K562 (cell line): ENCODE measurements around the gene PA2G4. TPM values are rescaled to one million over a fixed set of nuclear protein-coding genes. Genes with fewer than 3 reads are reported as not detected.

Experiments
- ATAC-seq: fragments of 200-7000 bp; cut with Tn5 transposase; 3 replicates; pipeline ENCODE4 v1.9.1; 2020; ENCODE audit warnings: moderate library complexity
- BruUV-seq: library from RNA; stranded (reverse); fragments of 400-500 nt; replicated peaks from 2 replicates; lab custom pipeline; 2021; lab: Mats Ljungman, UMichigan
- CTCF ChIA-PET: fragments of 300-600 bp; formaldehyde crosslinking; extraction: SDS; loops from one replicate; lab custom pipeline; 2021; ENCODE audit warnings: low intra/inter-chr PET ratio; lab: Yijun Ruan, JAX
- POLR2A ChIA-PET: fragments of 300-600, 350-650 bp; sonication (Branson Sonifier 250); formaldehyde crosslinking; extraction: SDS; loops from one replicate; lab custom pipeline; 2021; ENCODE audit warnings: antibody characterized with exemption, inconsistent platforms; lab: Yijun Ruan, JAX
- DNase-seq, 4 experiments: peaks; one replicate each; pipeline versions ENCODE4 v3.0.0 to v3.0.0-alpha.2; 2011 to 2018; ENCODE audit warnings: low spot score in 3 of 4, mixed read lengths in 3 of 4; ENCODE audit errors: extremely low read depth in 1 of 4
- FAIRE-seq: peaks from 2 replicates; lab custom pipeline; 2011; peaks lifted over from hg19 to GRCh38; lab: Jason Lieb, UNC
- H2AFZ ChIP-seq: 2 replicates; pipeline ENCODE4 v1.6.0; 2011; ENCODE audit warnings: low read depth, low read length, control low read depth, inconsistent platforms
- H3K27ac ChIP-seq: fragments of 200-600 bp; 3 replicates; pipeline ENCODE4 v1.8.0; 2011; ENCODE audit warnings: low read depth, mild to moderate bottlenecking, control low read depth, inconsistent platforms, low read length, moderate library complexity, mixed read lengths; ENCODE audit errors: extremely low read depth
- H3K27me3 ChIP-seq, 2 experiments: fragments of 300-600 bp in 1 of 2; 2 replicates in 1 of 2; 3 replicates in 1 of 2; pipeline versions ENCODE4 v1.6.0 to v1.8.0; 2011; ENCODE audit warnings: inconsistent platforms in 2 of 2, low read length in 2 of 2, mild to moderate bottlenecking in 1 of 2, mixed read lengths in 1 of 2, moderate library complexity in 1 of 2; ENCODE audit not compliant: control insufficient read depth in 2 of 2, insufficient read depth in 2 of 2
- H3K36me3 ChIP-seq: fragments of 300-600 bp; 3 replicates; pipeline ENCODE4 v1.8.0; 2011; ENCODE audit warnings: mild to moderate bottlenecking, low read length, inconsistent platforms; ENCODE audit not compliant: control insufficient read depth, insufficient read depth
- H3K4me1 ChIP-seq, 2 experiments: fragments of 200-600 bp in 1 of 2; replicated peaks in 1 of 2; 2 replicates in 1 of 2; 3 replicates in 1 of 2; pipeline versions ENCODE4 v1.5.1 to v1.8.0; 2011; ENCODE audit warnings: inconsistent platforms in 2 of 2, low read length in 2 of 2, mild to moderate bottlenecking in 1 of 2, mixed read lengths in 1 of 2, moderate library complexity in 1 of 2; ENCODE audit not compliant: control insufficient read depth in 2 of 2, insufficient read depth in 2 of 2
- H3K4me2 ChIP-seq: 2 replicates; pipeline ENCODE4 v1.6.1; 2011; ENCODE audit warnings: low read length, control low read depth, inconsistent platforms, mixed read lengths; ENCODE audit not compliant: insufficient read depth
- H3K4me3 ChIP-seq: fragments of 200-600 bp; sonication (generic), shearing (Covaris generic); 2 replicates; pipeline ENCODE4 v1.5.1; 2016; ENCODE audit warnings: control low read depth, inconsistent platforms
- H3K79me2 ChIP-seq: fragments of 200-600 bp; 3 replicates; pipeline ENCODE4 v1.8.0; 2011; ENCODE audit warnings: low read length, inconsistent platforms; ENCODE audit not compliant: control insufficient read depth, insufficient read depth
- H3K9ac ChIP-seq, 2 experiments: 2 replicates each; pipeline versions ENCODE4 v1.6.0 to v1.6.1; 2011; ENCODE audit warnings: low read depth in 2 of 2, low read length in 2 of 2, control low read depth in 1 of 2, inconsistent platforms in 1 of 2, mild to moderate bottlenecking in 1 of 2, mixed read lengths in 1 of 2; ENCODE audit not compliant: insufficient read depth in 1 of 2
- H3K9me1 ChIP-seq: one replicate; pipeline ENCODE4 v1.6.0; 2011; ENCODE audit warnings: inconsistent platforms, mild to moderate bottlenecking, low read length, moderate library complexity; ENCODE audit not compliant: control insufficient read depth, insufficient read depth
- H3K9me3 ChIP-seq: replicated peaks from 2 replicates; pipeline ENCODE4 v1.5.1; 2011; ENCODE audit warnings: low read depth, low read length, inconsistent platforms; ENCODE audit not compliant: control insufficient read depth, insufficient read depth
- H4K20me1 ChIP-seq: replicated peaks from 2 replicates; pipeline ENCODE4 v1.6.1; 2011; ENCODE audit warnings: low read length, inconsistent platforms, mixed read lengths; ENCODE audit not compliant: control insufficient read depth, insufficient read depth
- BRD4 ChIP-seq: fragments of 200-600 bp; sonication (generic); IDR thresholded peaks from 2 replicates; pipeline ENCODE4 v1.6.1; 2017; ENCODE audit warnings: inconsistent platforms
- EP400 ChIP-seq: fragments of 450-650 bp; IDR thresholded peaks from 2 replicates; pipeline ENCODE4 v1.6.1; 2017; ENCODE audit warnings: antibody characterized with exemption, mild to moderate bottlenecking, moderate library complexity
- MAZ ChIP-seq, 2 experiments: fragments of 450-650 bp in 1 of 2; sonication (generic) in 1 of 2; formaldehyde crosslinking; IDR thresholded peaks in 1 of 2; conservative IDR thresholded peaks in 1 of 2; 2 replicates each; pipeline versions ENCODE4 v1.4.0 to v1.5.0; 2020; ENCODE audit warnings: mild to moderate bottlenecking in 1 of 2, missing genetic modification reagents in 1 of 2
- MYC ChIP-seq, 2 experiments: fragments of 250-450 bp in 1 of 2; sonication (Bioruptor Pico) in 1 of 2; IDR thresholded peaks; 2 replicates each; pipeline versions ENCODE4 v1.5.1 to v1.6.1; 2012 to 2021; ENCODE audit warnings: low read depth in 2 of 2, borderline replicate concordance in 1 of 2, improper control_type of control experiment in 1 of 2, low read length in 1 of 2, mild to moderate bottlenecking in 1 of 2, moderate library complexity in 1 of 2
- SMARCE1 ChIP-seq: fragments of 450-650 bp; IDR thresholded peaks from 2 replicates; pipeline ENCODE4 v1.7.1; 2016; ENCODE audit warnings: mild to moderate bottlenecking
- SRSF3 ChIP-seq: fragments of 200-400 bp; formaldehyde crosslinking; IDR thresholded peaks from 2 replicates; pipeline ENCODE4 v1.6.1; 2016; ENCODE audit warnings: mild to moderate bottlenecking, low read length, moderate library complexity; ENCODE audit not compliant: insufficient read depth
- TOE1 ChIP-seq, 2 experiments: fragments of 450-650 bp in 1 of 2; sonication (generic) in 1 of 2; formaldehyde crosslinking in 1 of 2; IDR thresholded peaks; 2 replicates each; pipeline versions ENCODE4 v1.7.1 to v1.8.0; 2016 to 2022; ENCODE audit warnings: borderline replicate concordance in 2 of 2, mild to moderate bottlenecking in 2 of 2, antibody characterized with exemption in 1 of 2, inconsistent platforms in 1 of 2, low read depth in 1 of 2, missing genetic modification reagents in 1 of 2, moderate library complexity in 1 of 2
- U2AF1 ChIP-seq: fragments of 200-400 bp; formaldehyde crosslinking; optimal IDR thresholded peaks from 2 replicates; pipeline ENCODE3; 2017; ENCODE audit warnings: mild to moderate bottlenecking, low read depth, low read length, moderate library complexity
- ZBED1 ChIP-seq: IDR thresholded peaks from 2 replicates; pipeline ENCODE4 v1.6.1; 2014
- WGBS: fragments of 100-300 bp; shearing (Covaris generic); methylation state at CpG from one replicate; pipeline ENCODE4 v1.1.6; 2016; ENCODE audit warnings: low coverage, mixed read lengths; ENCODE audit not compliant: insufficient coverage; ENCODE audit errors: missing lambda C conversion rate; 5-methylcytosine and 5-hydroxymethylcytosine counted together
- in situ Hi-C: fragments of 300-500 bp; cut with MboI; formaldehyde crosslinking; loops from 4 replicates; pipeline ENCODE4 v1.15.0; 2018; ENCODE audit warnings: inconsistent platforms, mixed read lengths
- intact Hi-C: fragments of 100-400 bp; cut with micrococcal nuclease; formaldehyde crosslinking; loops from 2 replicates; pipeline ENCODE4 v1.14.2; 2022
- polyA plus RNA-seq, 8 experiments: library from polyadenylated mRNA; depleted of rRNA in 4 of 8; stranded (reverse) in 5 of 8; unstranded in 3 of 8; fragments of >200 nt; fragmentation: Nextera tagmentation in 2 of 8; fragmentation: Illumina TruSeq in 1 of 8; extraction: Ambion mirVana in 2 of 8; extraction: Trizol in 1 of 8; gene quantifications; 2 replicates each; pipeline versions ENCODE4 v1.2.1 to v1.2.3, GENCODE V29; 2011 to 2014; ENCODE audit warnings: inconsistent platforms in 1 of 8, missing spikeins in 1 of 8
- total RNA-seq, 7 experiments: library from RNA; depleted of rRNA in 6 of 7; stranded (reverse); fragments of >200 nt in 6 of 7; fragmentation: Illumina TruSeq in 2 of 7; extraction: Trizol in 2 of 7; gene quantifications; 2 replicates each; pipeline versions ENCODE4 v1.2.1 to v1.2.3, GENCODE V29; 2011 to 2021; ENCODE audit warnings: low replicate concordance in 1 of 7
- TF ChIP-seq, protein P1 (sequence below): fragments of 250-450 bp; sonication (Bioruptor Pico); IDR thresholded peaks from 2 replicates; pipeline ENCODE4 v1.8.0; 2021; ENCODE audit warnings: moderate library complexity, mild to moderate bottlenecking, inconsistent platforms
- TF ChIP-seq, protein P2 (sequence below), 3 experiments: IDR thresholded peaks in 2 of 3; conservative IDR thresholded peaks in 1 of 3; 2 replicates each; pipeline ENCODE4 v1.5.1; 2011 to 2012; ENCODE audit warnings: low read length in 3 of 3, mild to moderate bottlenecking in 3 of 3, control low read depth in 2 of 3, improper control_type of control experiment in 1 of 3, inconsistent platforms in 1 of 3, low read depth in 1 of 3, mixed read lengths in 1 of 3, moderate library complexity in 1 of 3; ENCODE audit not compliant: insufficient read depth in 2 of 3
- TF ChIP-seq, protein P3 (sequence below): conservative IDR thresholded peaks from 2 replicates; pipeline ENCODE4 v1.6.1; 2011; ENCODE audit warnings: low read depth, mild to moderate bottlenecking, low read length; ENCODE audit not compliant: control insufficient read depth

PA2G4 gene
- total and polyA plus RNA-seq, 9 of the 15 experiments (the other 6 are each of a cell fraction or from before 2014, with no cell fraction given): 230 to 925 (median 638) TPM

DNA sequence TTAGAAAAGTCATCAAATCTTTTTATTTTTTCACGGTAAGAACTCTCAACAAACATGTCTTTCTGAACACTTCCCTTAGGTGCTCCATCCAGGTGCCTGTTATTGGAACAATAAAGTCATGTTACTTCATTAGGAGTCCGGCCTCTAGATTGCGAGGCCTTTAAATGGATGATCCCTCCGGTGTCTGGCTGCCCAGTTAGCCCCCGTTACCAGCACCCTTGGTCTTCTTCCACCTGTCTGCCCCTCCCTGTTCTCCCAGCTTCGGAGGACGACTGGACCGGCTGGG is 593 bp upstream of the PA2G4 start (continued):
- TF ChIP-seq, protein P1, sequence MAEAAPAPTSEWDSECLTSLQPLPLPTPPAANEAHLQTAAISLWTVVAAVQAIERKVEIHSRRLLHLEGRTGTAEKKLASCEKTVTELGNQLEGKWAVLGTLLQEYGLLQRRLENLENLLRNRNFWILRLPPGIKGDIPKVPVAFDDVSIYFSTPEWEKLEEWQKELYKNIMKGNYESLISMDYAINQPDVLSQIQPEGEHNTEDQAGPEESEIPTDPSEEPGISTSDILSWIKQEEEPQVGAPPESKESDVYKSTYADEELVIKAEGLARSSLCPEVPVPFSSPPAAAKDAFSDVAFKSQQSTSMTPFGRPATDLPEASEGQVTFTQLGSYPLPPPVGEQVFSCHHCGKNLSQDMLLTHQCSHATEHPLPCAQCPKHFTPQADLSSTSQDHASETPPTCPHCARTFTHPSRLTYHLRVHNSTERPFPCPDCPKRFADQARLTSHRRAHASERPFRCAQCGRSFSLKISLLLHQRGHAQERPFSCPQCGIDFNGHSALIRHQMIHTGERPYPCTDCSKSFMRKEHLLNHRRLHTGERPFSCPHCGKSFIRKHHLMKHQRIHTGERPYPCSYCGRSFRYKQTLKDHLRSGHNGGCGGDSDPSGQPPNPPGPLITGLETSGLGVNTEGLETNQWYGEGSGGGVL (CRISPR knock-in tag): no peak
- TF ChIP-seq SMARCE1: peak; percentile 51

DNA sequence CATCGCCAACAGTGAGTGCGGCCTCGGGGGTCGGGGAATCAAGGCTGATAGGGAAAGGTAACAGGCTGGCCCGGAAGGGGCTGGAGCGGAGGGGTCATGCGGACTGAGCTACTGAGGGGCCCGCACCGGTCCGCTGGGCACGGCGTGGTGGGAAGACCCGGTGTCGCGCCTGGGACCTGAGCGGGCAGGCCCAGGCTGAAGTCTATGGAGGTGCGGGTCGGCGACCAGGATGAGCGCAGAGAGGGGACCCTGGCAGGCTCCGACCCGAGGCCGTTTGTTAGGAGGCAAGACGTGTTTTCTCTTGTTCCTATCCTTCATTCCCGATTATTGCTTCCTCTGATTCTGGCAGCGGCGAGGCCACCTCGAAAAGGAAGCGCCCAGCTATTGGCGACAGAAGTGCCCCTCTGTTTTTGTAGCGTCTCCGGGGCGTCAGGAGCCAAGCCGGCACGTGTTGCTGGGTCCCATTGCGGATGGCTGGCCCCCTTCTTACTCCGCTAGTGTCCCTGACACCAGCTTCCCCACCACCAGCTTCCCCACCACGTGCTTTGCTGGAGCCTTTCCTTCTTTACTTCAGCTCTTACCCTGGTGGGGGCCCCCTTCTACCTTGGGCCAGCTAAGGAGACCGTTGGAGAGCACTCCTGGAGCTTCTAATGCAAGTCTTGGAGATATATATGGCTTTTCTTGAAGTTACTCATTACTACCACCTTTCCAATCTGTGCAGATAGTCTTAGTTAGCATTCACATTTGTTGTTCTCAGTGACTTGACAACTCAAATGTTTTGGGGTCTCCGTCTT is 653 bp downstream of the PA2G4 start:
- ChIA-PET CTCF (interaction anchor here (0.7 kb wide), 1 partner anchor 21 kb away, joined by 3 read pairs; no protein-coding TSS in a partner anchor), POLR2A (interaction anchor here (0.8 to 7.8 kb wide), 11 partner anchors 8 to 621 kb away, joined by 3 to 125 read pairs (median 5); partner anchors contain the start of genes ESYT1, RPL41 and ZC3H10)
- no peaks in the 10 kb centered on the region for H3K9me1 ChIP-seq
- WGBS: under 1% methylated on average over 40 of the region's 40 CpGs
- peak; percentile 57 for ATAC-seq
- peaks cover 10% of the 10 kb centered on the region for H4K20me1 ChIP-seq
- H3K4me2 ChIP-seq: peak overlapping the region; percentile 99
- peak overlapping the region; percentile 98 to 99 for H3K9ac ChIP-seq
- peak; percentile 26 for FAIRE-seq
- DNase-seq: peak; percentile 57 to 72 (median 70)
- H3K27ac ChIP-seq: peak overlapping the region; percentile 99
- peak overlapping the region; percentile 77 for H2AFZ ChIP-seq
- 0 out of 2 replicates have a peak, but pooled peaks cover 5% of the 10 kb centered on the region for H3K9me3 ChIP-seq
- peaks cover 47% of the 10 kb centered on the region for H3K79me2 ChIP-seq
- H3K36me3 ChIP-seq: peaks cover 49% of the 10 kb centered on the region
- in situ Hi-C loops (no loop called here), intact Hi-C loops (loop anchor here (2.0 kb wide), 1 partner anchor 22 kb away; no protein-coding TSS in a partner anchor)
- BruUV-seq: no TSS peak
- peak overlapping the region; percentile 97 for H3K4me3 ChIP-seq
- H3K27me3 ChIP-seq: no peaks in the 10 kb centered on the region
- peaks cover 11 to 25% of the 10 kb centered on the region in 2 experiments; a peak in 4 of 5 replicates for H3K4me1 ChIP-seq
- no peak for TF ChIP-seq U2AF1
- TF ChIP-seq, protein P2, sequence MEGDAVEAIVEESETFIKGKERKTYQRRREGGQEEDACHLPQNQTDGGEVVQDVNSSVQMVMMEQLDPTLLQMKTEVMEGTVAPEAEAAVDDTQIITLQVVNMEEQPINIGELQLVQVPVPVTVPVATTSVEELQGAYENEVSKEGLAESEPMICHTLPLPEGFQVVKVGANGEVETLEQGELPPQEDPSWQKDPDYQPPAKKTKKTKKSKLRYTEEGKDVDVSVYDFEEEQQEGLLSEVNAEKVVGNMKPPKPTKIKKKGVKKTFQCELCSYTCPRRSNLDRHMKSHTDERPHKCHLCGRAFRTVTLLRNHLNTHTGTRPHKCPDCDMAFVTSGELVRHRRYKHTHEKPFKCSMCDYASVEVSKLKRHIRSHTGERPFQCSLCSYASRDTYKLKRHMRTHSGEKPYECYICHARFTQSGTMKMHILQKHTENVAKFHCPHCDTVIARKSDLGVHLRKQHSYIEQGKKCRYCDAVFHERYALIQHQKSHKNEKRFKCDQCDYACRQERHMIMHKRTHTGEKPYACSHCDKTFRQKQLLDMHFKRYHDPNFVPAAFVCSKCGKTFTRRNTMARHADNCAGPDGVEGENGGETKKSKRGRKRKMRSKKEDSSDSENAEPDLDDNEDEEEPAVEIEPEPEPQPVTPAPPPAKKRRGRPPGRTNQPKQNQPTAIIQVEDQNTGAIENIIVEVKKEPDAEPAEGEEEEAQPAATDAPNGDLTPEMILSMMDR (IDR thresholded peaks at IDR 0.05 in 2 of 3, conservative IDR thresholded peaks at IDR 0.05 in 1 of 3; ENCODE audit: insufficient read depth in 2 of 3, low read depth in 1 of 3, low read length in 3 of 3): peak; percentile 19 to 28 (median 24); a peak in 1 of 6 replicates
- peak; percentile 0; the same call in 1 of the 2 replicates for TF ChIP-seq ZBED1
- peak; percentile 96 for TF ChIP-seq MYC (IDR thresholded peaks at IDR 0.05; ENCODE audit: low read depth, low read length)
- peak; percentile 55; the same call in 1 of the 2 replicates for TF ChIP-seq MYC (CRISPR knock-in tag; IDR thresholded peaks at IDR 0.05; ENCODE audit: borderline replicate concordance, low read depth)
- TF ChIP-seq, protein P3, sequence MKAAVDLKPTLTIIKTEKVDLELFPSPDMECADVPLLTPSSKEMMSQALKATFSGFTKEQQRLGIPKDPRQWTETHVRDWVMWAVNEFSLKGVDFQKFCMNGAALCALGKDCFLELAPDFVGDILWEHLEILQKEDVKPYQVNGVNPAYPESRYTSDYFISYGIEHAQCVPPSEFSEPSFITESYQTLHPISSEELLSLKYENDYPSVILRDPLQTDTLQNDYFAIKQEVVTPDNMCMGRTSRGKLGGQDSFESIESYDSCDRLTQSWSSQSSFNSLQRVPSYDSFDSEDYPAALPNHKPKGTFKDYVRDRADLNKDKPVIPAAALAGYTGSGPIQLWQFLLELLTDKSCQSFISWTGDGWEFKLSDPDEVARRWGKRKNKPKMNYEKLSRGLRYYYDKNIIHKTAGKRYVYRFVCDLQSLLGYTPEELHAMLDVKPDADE: peak; percentile 56; the same call in 1 of the 2 replicates
- no peak for TF ChIP-seq BRD4
- peak; percentile 60 for TF ChIP-seq EP400
- TF ChIP-seq TOE1 (IDR thresholded peaks at IDR 0.05; ENCODE audit: borderline replicate concordance): peak; percentile 12; the same call in 1 of the 2 replicates
- TF ChIP-seq TOE1 (CRISPR knock-in tag; IDR thresholded peaks at IDR 0.05; ENCODE audit: borderline replicate concordance, low read depth): peak; percentile 19; the same call in 1 of the 2 replicates
- no peak for TF ChIP-seq SRSF3
- TF ChIP-seq MAZ (CRISPR knock-in tag; conservative IDR thresholded peaks at IDR 0.05 in 1 of 2, IDR thresholded peaks at IDR 0.05 in 1 of 2): 0 out of 4 replicates have a peak, but pooled peaks of 1 of the 2 experiments have one; percentile 10
